ENCODE measurements around the gene SPINT2.

DNA sequence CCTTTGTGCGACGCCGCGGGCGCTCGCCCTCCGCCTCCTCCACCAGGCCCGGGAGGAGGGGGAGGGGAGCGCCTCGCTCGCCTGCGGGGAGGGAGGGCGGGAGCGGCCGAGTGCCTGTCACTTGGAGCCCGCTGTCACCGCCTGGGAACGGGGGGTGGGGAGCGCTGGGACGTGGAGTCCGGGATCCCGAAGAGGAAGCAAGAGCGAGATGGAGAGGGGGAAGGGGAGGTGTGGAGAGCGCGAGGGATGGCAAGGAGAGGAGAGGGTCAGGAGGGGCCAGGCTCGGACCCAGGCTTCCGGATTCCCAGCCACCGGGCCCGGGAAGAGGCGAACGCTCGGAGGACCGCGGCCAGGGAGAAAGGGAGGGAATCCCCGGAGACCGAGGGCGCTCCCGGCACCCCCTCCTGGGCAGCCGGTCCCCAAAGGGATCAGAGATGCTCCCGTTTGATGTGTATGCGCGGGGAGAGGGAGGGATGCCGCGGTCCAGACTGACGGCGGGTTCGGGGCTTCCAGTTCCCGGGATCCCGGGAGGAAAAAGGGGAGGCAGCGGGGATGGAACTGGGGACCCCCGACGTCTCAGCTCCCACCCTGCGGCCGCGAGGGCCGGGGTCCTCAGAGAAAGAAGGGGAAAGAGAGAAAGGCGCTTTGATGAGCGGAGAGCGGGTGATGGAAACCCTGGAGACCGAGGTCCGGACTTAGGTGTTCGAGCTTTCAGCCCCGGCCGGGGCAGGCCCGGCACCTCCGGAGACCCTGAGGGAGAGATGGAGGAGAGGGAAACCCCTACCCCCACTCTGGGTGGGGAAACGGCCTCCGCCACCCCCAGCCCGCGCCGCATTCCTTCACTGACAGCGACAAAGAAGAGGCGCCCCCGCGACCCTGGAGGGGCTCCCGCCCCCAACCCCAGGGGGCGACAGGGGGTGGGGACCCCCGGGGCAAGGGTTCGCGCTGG, 35.6 kb upstream of the SPINT2 start:
- no peak for TF ChIP-seq CTCF (IDR thresholded peaks at IDR 0.05)
- no peak for TF ChIP-seq POLR2AphosphoS5 (IDR thresholded peaks at IDR 0.05)
- TF ChIP-seq POLR2A (IDR thresholded peaks at IDR 0.05): no peak
